ENCODE measurements around the gene SPON2.
A peak's percentile ranks its signal among the peaks of the same experiment; 100 is the strongest.

SPON2 gene

DNA sequence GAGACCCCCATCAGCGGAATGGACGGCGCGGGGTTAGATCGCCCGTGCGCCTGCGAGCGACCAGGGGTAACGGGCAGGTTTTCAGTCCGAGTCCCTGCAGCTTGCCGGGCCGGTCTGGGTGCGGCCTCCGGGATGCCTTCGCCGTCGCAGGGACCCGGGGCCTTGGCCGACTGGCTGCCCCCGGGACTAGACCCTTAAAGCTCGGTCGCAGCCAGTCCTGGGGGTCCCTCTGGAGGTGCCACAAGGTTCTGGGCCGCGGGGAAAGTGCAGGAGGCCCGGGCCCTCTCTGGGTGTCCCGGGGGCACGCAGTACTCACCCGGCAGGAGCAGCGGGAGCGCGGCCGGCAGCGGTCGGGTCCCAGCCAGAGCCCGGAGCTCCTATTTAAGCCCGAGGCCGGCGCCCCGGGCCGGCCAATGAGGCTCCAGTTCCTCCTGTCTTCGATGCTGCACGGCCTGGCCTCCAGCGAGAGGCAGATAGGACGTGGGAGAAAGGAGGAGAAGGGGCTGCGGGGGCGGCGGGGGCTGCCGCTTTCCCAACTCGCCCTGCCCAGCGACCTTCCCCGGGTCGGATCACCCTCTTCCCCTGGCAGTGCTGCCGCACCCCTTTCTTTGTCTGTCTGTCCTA, at the start of gene SPON2:
TSS of gene SPON2 (minus strand) at position 356 of the 624 bp plus-strand sequence.
- no peak for DNase-seq (ENCODE audit: low spot score)

DNA sequence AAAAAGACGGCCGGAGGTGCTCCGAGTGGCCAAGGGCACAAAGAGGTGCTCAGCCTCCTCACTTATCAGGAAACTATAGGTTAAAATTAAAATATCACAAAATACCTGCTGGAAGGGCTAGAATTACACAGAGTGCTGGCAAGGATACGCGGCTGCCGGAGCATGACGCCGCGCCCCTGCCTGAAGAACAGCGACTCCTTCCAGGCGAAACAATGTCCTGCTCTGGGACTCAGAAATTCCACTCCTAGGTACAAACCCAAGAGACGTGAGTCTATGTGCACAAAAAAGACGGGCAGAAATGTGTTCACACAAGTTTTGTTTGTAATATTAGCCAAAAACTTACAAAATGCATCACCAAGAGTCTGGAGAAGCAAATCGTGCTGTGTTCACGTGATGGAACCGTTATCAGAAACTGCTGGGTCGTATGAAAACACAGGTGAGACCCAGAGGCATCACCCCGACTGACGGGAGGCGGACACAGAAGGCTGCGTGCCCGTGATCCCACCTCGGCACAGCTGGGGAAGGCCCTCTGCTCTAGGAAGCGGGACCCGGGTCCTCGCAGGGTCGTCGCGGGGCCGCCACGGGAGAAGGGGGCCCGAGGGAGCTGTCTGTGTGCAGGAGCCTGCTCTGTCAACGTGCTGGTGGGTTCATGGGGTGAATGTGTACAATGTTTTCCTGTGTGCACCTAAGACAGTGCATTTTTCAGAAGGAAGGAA, 48.9 kb upstream of the SPON2 start:
- no peak for DNase-seq (ENCODE audit: low spot score)

DNA sequence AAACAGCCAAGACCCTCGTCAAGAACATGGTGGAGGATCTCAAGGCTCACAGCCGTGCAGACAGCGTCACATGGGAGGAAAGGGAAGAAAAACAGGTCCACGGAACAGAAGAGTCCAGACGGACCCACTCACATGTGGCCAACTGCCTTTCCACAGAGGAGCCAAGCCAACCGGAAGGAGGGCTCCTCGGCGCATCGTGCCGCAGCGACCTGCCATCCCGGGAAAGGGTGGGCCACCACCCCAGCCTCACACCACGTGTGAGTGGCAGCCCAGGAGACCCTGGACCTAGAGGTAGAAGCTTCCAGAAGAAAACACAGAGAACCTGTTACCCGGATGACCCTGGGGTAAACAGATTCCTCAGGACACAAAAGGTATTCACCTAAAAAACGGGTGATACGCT, 48.2 kb upstream of the SPON2 start:
- DNase-seq (ENCODE audit: low spot score), result no peak

DNA sequence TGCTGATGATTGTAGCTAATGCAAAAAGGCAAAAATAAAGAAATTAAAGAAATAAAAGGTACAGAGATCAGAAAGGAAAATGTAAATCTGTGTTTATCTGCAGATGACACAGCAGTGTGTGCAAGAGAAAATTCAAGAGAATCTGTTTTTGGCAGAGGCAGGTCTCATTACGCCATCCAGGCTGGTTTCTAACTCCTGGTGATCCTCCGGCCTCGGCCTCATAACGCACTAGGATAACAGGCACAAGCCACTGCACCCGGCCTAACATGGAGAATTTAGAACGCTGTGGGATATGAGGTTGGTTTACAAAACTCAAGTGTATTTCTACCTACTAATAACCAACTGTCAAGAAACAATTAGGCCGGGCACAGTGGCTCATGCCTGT, 47.2 kb upstream of the SPON2 start:
- DNase-seq (ENCODE audit: low spot score), result no peak

DNA sequence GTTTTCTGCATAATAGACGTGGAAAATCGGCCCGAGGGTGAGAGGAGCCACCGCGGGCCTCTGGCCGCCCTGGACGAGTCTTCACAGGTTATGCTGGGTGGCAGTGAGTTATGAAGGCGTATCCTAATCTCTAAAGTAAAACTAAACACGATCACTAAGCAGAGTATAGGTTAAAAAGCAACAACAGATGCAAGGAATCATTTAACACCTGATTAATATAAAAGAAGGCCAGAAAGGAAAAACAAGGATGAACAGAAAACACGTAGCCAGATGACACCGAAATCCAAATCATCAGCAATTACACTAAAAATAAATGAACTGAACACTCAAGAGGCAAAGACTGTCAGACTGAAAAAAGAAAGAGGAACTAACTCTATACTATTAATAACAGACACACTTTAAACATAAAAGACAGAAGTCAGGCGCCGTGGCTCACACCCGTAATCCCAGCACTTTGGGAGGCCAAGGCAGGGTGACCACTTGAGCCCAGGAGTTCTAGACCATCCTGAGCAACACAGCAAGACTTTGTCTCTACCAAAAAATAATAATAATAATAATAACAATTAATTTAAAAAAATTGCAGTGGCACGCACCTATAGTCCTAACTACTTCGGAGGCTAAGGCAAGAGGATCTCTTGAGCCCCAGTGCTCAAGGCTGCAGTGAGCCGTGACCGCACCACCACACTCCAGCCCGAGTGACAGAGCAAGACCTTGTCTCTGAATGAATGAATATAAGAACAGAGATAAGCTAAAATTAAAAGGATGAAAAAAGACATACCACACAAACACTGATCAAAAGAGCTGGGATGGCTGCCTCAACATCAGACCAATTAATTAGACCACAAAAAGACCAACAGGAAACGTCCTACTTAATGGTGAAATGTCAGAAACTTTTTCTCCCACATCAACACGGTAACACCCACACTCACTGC, 46.5 kb upstream of the SPON2 start:
- DNase-seq (ENCODE audit: low spot score), result no peak

DNA sequence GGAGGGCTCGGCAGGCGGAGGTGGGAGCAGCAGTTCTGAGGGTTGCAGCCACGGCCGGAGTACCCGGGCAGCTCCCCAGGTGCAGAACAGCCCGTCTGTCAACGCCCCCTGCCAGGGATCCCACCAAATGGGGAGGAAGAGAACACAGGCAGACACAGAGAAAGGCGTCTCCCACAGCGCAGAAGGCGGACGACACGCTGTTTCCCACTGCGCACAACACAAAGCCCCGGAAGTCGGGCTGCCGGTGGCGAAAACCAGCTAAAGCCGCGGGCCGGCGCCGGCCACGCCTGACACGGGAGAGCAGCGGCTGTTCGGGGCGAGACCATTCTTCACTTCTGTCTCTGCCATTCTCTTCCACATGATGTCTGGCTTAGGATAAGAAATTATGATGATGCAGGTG, 45.0 kb upstream of the SPON2 start:
- no peak for DNase-seq (ENCODE audit: low spot score)

DNA sequence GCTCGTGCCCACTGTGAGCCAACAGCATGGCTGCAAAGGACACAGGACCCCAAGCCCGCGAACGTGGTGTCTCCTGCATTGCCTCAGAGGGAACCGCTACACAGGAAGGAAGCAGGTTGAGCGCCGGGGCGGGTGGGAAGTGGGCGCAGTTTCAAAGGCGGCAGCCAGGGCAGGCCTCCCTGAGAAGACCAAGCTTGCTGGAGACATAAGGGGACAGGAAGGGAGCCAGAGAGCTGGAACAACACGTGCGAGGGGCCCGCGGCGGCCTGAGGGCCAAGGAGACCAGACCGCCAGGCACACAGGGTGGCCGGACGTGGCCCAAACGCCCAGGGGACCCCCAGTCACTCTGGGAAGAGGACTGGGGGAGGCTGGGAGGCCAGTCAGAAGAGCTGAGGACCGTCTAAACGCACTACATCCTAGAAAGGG, 44.5 kb upstream of the SPON2 start:
- DNase-seq (ENCODE audit: low spot score), result peak; percentile 65

DNA sequence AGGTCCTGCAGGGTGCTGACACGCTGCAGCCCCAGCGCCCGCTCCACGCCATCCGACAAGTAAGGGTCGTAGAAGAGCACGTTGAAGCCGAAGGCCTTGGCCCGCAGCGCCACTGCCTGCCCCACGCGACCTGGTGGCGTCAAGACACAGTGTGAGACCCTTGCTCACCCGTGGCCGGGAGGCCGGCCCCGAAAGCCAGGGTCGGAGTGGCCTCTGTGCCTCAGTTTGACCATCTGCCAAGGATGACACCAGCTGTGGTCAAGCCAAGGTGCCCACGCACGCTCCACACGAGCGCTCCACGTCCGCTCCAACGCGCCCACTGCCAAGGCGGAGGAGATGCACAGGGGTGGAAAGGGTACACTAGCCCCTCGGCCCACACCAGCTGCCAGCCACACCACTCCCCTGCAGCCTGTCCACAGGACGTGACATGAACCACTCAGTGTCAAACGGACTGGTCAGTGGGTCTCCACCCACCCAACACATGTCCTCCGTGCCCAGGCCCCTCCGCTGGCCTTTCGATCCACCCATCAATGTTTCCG, 43.8 kb upstream of the SPON2 start:
- DNase-seq (ENCODE audit: low spot score), result no peak

DNA sequence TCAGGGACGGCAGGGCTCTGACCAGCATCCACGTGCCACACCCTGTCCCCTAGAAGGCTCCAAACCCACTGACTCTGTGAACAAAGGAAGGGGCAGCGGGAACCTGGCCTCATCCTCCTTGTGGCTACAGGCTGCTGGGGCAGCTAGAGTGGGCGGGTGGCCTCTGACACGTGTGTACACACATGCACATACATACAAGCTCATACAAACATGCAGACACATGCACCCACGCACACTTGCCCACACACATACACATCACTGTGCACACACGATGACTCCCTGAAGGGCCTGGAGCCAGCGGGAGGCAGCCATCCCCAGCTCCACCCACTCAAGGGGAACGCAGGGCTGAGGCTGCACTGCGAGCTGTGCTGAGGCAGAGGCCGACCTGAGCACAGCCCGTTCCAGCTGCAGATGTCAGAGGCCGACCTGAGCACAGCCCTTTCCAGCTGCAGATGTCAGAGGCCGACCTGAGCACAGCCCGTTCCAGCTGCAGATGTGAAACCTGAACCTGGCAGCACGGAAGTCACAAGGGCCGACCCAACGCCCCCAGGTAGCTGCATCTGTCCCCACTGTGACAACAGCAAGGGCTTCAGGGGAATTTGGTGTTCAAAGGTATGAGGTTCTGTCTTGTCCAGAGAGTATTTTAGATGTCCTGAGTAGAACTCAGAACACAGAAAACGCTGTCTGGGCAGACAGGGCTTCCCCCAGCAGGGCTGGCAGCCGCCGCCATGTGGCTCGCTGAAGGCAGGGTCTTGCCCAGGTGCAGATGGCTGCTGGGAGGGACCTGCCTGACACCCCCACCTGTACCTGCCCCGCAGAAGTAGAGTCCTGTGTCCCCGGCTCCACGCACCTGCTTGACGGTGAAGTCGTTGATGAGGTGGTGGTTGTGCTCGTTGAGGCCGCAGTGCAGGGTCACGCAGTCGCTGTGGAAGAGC, 43.0 kb upstream of the SPON2 start:
- no peak for DNase-seq (ENCODE audit: low spot score)

DNA sequence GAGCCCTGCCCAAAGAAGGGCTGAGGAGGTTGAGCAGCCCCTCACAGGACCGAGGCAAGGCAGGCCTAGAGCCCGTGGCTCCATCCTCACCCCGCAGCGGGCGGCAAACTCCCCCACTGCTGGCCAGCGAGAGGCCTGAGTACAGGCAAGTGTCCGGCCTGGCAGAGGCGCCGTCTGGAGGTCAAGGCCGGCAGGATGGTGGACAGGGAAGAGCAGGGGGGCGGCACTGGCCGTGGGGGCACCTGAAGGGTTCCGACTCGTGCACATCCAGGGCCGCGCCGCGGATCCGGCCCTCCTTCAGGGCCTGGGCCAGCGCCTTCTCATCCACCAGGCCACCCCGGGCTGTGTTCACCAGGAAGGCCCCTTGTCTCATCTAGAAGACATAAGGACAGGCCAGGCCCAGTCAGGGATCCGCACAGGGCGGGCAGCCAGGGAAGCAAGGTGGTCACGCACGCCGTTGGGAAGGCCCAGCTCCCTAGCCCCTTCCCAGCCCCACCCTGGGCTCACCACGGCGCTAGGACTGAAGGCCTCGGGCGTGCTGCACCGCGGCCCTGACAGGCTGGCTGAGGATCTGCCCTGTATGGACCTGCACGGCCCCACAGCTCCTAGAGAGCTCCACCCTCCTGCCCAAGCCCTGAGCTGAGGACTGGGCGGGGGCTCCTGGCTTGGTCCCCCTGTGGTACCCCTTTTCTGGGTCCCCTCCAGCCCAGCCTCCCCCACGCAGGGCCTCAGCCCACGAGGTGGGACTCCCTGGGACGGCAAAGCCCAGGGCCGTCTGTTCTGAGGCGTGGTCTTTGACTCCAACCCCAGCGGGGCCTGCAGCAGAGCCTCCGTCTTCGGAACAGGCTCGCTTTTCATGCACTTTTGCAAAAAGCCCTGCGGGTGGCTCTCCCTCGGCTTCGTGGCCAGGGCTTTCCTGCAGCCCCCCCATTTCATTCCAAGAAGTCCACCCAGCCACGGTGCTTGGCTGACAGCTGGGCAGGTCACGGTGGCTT, 42.0 kb upstream of the SPON2 start:
- DNase-seq (ENCODE audit: low spot score), result no peak

DNA sequence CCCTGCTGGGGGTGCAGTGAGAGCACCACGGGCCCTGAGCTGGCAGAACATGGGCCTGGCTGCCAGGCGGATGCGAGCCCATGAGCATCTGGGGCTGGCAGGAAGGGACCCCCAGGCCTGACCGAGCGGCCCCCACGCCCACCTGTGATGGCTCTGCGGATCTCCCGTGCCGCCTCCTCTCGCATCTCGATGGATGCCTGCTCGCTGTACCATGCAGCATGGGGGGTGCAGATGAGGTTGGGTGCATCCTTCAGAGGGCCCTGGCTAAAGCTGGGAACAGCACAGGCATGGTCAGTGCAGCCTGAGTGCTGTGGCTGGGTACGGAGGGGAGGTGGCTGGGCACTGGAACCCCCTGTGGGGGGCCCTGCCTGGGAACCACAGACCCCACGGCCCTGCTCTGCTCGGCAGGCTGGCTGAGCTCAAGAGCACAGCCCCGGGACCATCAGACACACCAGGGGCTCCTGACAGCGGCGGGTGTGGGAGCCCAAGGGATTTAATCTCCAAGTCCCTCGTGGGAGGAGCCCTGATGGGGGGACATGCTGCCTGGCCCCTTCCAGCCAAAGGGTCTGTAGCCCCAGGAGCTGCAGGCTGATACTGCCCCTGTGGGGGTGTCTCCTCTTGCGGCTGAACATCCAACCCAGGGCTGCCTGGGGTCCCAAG, 41.1 kb upstream of the SPON2 start:
- no peak for DNase-seq (ENCODE audit: low spot score)

DNA sequence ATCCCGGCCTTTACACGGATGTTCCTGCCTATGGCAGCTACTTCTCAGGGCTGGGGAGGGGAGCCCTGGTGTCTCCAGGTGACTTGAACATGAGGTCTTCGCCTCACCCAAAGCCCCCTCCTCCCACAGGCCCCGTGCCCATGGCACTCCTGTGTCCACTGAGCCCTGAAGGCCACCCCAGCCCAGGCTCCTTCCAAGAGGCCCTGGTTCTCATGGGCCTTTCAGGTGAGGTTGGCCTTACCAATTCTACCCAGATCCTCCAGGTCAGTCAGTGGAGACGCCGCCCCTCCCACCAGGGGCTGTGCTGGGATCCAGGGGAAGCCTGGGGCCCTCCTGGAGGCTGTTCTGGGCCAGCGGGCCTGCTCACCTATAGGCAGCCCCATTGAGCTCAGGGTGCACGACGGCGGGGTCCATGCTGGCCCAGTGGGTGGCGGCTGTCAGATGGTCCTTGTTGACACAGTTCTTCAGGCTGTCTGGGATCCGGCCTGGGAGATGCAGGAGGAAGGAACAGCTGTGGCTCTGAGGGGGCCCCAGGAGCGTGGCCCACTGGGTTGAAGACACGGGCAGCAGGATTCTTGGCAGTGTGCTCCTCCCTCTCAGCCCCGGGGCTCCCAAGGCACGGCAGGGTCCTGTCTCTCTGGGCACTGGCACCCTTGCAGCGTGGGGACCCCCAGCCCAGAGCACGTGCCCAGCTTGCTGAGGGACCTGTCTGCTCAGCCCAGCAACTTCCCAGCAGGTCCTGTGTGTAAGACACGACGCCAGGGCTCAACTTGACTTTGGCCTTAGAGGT, 40.4 kb upstream of the SPON2 start:
- no peak for DNase-seq (ENCODE audit: low spot score)

DNA sequence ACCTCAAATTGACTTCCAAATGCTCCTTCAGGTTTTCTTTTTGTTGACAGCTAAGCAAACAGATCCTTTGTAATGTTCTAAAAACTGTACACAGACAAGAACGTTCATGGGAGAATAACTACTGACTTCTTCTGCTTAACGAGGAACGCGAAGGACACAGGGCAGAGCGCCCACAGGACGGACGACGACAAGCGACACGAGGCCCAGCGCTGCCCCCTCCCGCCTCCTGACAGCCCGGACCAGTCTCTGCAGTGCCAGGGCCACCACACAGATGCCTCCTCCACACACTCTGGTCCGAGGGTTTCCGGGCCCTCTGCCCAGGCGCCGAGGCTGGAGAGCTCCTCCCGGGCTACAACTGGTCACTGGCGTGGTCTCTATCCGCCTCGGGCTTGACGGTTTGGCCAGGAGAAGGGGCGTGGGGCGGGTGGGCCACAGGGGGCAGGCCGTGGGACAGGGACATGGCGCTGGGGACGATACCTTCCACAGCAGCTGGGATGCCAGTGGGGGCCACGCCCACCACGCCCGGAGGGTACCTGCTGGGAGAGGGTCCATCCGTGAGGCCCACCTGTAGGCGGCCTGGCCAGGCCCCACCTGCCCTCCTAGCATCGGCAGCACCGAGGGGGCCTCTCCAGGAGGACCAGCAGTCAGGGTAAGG, 39.6 kb upstream of the SPON2 start:
- DNase-seq (ENCODE audit: low spot score), result peak; percentile 76

DNA sequence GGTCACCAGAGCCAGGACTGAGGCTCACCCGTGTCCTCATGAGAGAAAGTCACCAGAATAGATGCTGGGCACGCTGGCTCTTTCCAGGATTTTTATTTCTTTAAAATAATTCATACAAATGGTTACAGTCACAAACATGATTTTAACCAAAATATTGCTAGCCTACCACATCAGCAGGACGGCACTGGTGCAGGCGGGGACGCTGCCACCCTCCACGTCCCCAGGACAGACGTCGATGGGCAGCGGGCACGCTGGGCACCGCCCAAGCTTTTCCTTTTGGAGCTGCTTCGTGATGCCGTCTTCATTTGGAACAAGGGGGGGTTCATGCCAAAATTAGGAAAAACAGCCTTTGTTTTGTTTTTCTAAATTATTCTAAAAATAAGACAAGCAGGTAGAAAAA, 39.0 kb upstream of the SPON2 start:
- no peak for DNase-seq (ENCODE audit: low spot score)

DNA sequence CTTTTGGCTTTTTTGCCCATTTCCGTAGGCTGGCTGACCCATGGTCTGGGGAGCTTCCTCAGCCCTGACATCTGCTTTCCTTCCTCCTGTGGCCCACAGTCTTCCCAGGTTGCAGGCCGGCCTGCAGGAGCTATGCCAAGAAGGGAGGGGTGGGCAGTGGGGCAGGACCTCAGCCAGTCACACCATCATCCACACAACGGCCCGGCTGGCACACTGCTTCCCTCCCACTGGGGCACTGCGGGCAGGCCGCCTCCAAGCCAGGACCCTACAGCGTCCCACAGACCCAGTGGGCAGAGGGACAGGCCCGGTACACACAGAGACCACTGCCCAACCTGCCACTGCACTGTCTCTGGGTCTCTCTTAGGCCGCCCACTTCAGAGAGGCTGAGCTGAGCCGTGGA, 38.6 kb upstream of the SPON2 start:
- DNase-seq (ENCODE audit: low spot score), result no peak

DNA sequence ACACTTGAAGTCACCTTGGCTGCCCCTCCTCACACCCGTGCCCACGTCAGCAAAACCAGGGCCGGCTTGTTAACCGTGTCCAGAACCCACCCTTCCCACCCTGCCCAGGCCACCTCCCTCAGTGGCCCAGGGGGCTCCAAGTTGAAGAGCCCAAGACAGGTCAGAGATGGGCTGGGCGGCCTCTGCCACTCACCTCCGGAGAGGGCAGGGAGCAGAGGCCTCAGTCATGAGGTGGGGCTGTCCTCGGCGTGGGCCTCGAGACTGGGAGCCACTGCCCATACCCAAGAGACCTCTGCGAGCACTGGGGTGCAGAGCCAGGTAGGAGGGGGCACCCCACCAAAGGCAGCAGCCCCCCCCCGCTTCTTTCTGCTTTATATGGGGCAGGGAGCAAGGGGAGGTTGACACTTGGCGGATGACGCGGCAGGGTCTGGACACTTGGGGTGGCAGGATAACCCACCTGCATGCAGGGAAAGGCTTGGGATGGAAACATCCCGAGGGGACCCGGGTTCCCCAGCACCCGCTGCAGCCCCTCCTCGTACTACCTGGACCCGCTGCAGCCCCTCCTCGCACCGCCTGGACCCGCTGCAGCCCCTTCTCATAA, 38.0 kb upstream of the SPON2 start:
- no peak for DNase-seq (ENCODE audit: low spot score)

DNA sequence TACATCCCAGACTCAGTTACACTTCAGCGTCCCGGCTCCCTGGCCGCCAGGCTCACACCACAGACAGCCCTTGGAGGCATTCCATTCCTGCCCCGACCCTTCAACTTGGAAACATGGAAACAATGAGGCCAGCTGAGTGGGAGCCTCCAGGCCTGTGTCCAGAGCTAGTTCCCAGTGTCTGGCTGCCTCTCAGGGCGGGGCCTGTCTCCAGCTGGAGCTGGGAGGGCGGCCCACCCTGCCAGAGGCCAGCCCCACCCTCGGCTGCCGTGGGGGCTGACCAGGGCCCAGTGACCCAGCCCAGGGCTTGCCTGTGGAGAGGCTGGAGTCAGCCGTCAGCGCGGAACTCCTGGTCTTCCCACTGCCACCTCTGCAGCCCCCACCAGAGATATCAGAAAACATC, 37.4 kb upstream of the SPON2 start:
- no peak for DNase-seq (ENCODE audit: low spot score)
